ENCODE data around the gene DAO. TPM values are rescaled to one million over a fixed set of nuclear protein-coding genes. Genes with fewer than 3 reads are reported as not detected.
A peak's percentile ranks its signal among the peaks of the same experiment; 100 is the strongest.

DAO gene
- total and polyA plus RNA-seq, 2 of the 4 experiments (the other 2 are of a cell fraction) = not detected

GRCh38 chr12:108890208-108890607 lies 10.3 kb downstream of the DAO start:
- intact Hi-C loops (cut with micrococcal nuclease) (no loop called here), dilution Hi-C loops (cut with HindIII; ENCODE audit: low sequenced_read_pairs, unreplicated experiment) (no loop called here), in situ Hi-C loops (cut with MboI; ENCODE audit: low sequenced_read_pairs) (no loop called here)
- H2BK15ac ChIP-seq (ENCODE audit: low read depth, low read length) = no peak overlapping the region
- no peaks in the 10 kb centered on the region; the same call in 1 of the 2 replicates for H4K20me1 ChIP-seq (ENCODE audit: insufficient read depth, low read length)
- H3K9ac ChIP-seq (ENCODE audit: low read depth, low read length) = no peak overlapping the region
- H2BK20ac ChIP-seq (ENCODE audit: low read depth, low read length) = no peak overlapping the region
- no peak overlapping the region for H3K56ac ChIP-seq (ENCODE audit: extremely low read depth, insufficient read depth, low read length)
- H2BK120ac ChIP-seq (ENCODE audit: low read depth, low read length) = no peak overlapping the region
- no peak overlapping the region for H4K8ac ChIP-seq (ENCODE audit: low read depth in 2 of 2, low read length in 2 of 2)
- no peaks in the 10 kb centered on the region for H3K9me3 ChIP-seq (ENCODE audit: control insufficient read depth, insufficient read depth, low read length)
- peaks cover 2% of the 10 kb centered on the region; the same call in 1 of the 2 replicates for H3K9me1 ChIP-seq (ENCODE audit: insufficient read depth, low read length)
- ATAC-seq (ENCODE audit: low read depth) = peak; percentile 37; the same call in 1 of the 2 replicates
- H3K4me1 ChIP-seq (ENCODE audit: control insufficient read depth, insufficient read depth, low read length) = no peaks in the 10 kb centered on the region
- no TSS peak for BruUV-seq (replicated peaks)
- no peak overlapping the region for H3K14ac ChIP-seq (replicated peaks; ENCODE audit: low read depth, low read length)
- H3K23ac ChIP-seq (ENCODE audit: low read depth, low read length) = no peak overlapping the region
- H3K79me1 ChIP-seq (ENCODE audit: low read depth in 1 of 2, low read length in 2 of 2) = no peaks in the 10 kb centered on the region
- H3K4me3 ChIP-seq (ENCODE audit: insufficient read depth, low read depth, low read length) = no peak overlapping the region
- no peak overlapping the region for H3K27ac ChIP-seq (ENCODE audit: insufficient read depth, low read length)
- no peak overlapping the region for H3K4me2 ChIP-seq (ENCODE audit: low read depth, low read length)
- H3K18ac ChIP-seq (ENCODE audit: low read depth, low read length) = no peak overlapping the region
- no peak overlapping the region for H2AK5ac ChIP-seq (ENCODE audit: low read depth, low read length)
- H4K91ac ChIP-seq (ENCODE audit: insufficient read depth, low read depth, low read length) = no peak overlapping the region
- H2AK9ac ChIP-seq (replicated peaks; ENCODE audit: low read depth, low read length, poor library complexity) = no peak overlapping the region
- no peak overlapping the region for H3K4ac ChIP-seq (ENCODE audit: low read depth, low read length)
- CTCF ChIA-PET = no interaction called here
- H3K36me3 ChIP-seq (ENCODE audit: control insufficient read depth, insufficient read depth, low read length) = no peaks in the 10 kb centered on the region
- TF ChIP-seq MXI1 (IDR thresholded peaks at IDR 0.05; ENCODE audit: borderline replicate concordance, low read depth, low read length) (no peak), MAFK (IDR thresholded peaks at IDR 0.05; ENCODE audit: low read depth, low read length) (no peak), RAD21 (IDR thresholded peaks at IDR 0.05; ENCODE audit: low read length) (no peak), SMC3 (IDR thresholded peaks at IDR 0.05; ENCODE audit: low read depth, low read length) (no peak), CTCF (conservative IDR thresholded peaks at IDR 0.05; ENCODE audit: low read depth, low read length) (no peak), NFE2L2 (IDR thresholded peaks at IDR 0.05; ENCODE audit: low read depth, low read length) (no peak), POLR2A (IDR thresholded peaks at IDR 0.05; ENCODE audit: low read depth, low read length) (no peak), MAZ (IDR thresholded peaks at IDR 0.05; ENCODE audit: borderline replicate concordance, low read depth, low read length) (no peak), FOS (IDR thresholded peaks at IDR 0.05; ENCODE audit: low read depth, low read length) (no peak), RCOR1 (IDR thresholded peaks at IDR 0.05; ENCODE audit: insufficient replicate concordance, low read length) (no peak), USF2 (IDR thresholded peaks at IDR 0.05; ENCODE audit: low read depth, low read length) (no peak), ELK1 (IDR thresholded peaks at IDR 0.05; ENCODE audit: borderline replicate concordance, low read depth, low read length) (no peak), CHD1 (IDR thresholded peaks at IDR 0.05; ENCODE audit: low read depth, low read length) (no peak), BHLHE40 (IDR thresholded peaks at IDR 0.05; ENCODE audit: low read depth, low read length) (no peak), RFX5 (IDR thresholded peaks at IDR 0.05; ENCODE audit: low read depth, low read length) (no peak), CEBPB (IDR thresholded peaks at IDR 0.05; ENCODE audit: low read depth, low read length) (no peak)
- no peak overlapping the region for H2BK5ac ChIP-seq (ENCODE audit: low read depth, low read length, poor library complexity, severe bottlenecking)
- whole genome bisulfite sequencing, 2 experiments (ENCODE audit: extremely low coverage in 2 of 2, insufficient read length in 1 of 2) = no CpG with 5 or more reads among the region's 2 CpGs
- H4K5ac ChIP-seq (ENCODE audit: low read depth, low read length) = no peak overlapping the region
- peaks cover 2% of the 10 kb centered on the region; the same call in 1 of the 2 replicates for H3K27me3 ChIP-seq (ENCODE audit: control insufficient read depth, insufficient read depth, low read length)
- POLR2A ChIA-PET (ENCODE audit: unreplicated experiment) = no interaction called here
- peak; percentile 15 for DNase-seq
- H2AFZ ChIP-seq (replicated peaks; ENCODE audit: low read length, poor library complexity) = no peak overlapping the region

Measured in IMR-90 (cell line).